Measurements from ENCODE around the gene GYPC.

Gene GYPC

DNA sequence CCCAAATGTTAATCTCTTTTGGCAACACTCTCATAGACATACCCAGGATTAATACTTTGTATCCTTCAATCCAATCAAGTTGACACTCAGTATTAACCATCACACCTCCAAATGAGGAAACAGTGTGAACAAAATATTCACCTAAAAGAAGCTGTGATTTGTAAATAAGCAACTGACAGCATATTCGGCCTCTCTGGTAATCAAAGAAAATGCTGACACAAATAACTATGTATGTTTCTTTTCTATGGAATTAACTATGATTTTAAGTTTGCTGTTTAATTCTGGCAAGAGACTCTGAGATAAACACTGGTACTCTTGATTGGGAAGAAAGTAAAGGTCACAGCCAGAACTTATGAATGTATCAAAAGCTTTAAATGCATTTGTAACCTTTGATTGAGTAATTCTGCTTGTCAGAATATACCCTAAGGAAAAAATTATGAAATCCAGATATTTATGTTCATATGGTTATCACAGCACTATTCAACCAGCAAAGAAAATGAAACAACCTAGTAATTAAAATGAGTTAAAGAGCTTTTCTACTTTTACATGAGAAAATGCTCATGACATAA is 3.6 kb upstream of the GYPC start:
- Histone ChIP-seq H3K36me3 (replicated peaks) (no peaks in the 10 kb centered on the region), H3K27ac (no peak overlapping the region), H3K4me3 (ENCODE audit: low read depth, low read length) (no peak overlapping the region), H3K27me3 (replicated peaks) (no peaks in the 10 kb centered on the region)
- no peak for DNase-seq
- TF ChIP-seq, protein P1, sequence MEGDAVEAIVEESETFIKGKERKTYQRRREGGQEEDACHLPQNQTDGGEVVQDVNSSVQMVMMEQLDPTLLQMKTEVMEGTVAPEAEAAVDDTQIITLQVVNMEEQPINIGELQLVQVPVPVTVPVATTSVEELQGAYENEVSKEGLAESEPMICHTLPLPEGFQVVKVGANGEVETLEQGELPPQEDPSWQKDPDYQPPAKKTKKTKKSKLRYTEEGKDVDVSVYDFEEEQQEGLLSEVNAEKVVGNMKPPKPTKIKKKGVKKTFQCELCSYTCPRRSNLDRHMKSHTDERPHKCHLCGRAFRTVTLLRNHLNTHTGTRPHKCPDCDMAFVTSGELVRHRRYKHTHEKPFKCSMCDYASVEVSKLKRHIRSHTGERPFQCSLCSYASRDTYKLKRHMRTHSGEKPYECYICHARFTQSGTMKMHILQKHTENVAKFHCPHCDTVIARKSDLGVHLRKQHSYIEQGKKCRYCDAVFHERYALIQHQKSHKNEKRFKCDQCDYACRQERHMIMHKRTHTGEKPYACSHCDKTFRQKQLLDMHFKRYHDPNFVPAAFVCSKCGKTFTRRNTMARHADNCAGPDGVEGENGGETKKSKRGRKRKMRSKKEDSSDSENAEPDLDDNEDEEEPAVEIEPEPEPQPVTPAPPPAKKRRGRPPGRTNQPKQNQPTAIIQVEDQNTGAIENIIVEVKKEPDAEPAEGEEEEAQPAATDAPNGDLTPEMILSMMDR (IDR thresholded peaks at IDR 0.05; ENCODE audit: low read depth, low read length, missing control alignments), result no peak
- in situ Hi-C loops (cut with HindIII; ENCODE audit: low pct_ligation_motif_present, low sequenced_read_pairs), result no loop called here

DNA sequence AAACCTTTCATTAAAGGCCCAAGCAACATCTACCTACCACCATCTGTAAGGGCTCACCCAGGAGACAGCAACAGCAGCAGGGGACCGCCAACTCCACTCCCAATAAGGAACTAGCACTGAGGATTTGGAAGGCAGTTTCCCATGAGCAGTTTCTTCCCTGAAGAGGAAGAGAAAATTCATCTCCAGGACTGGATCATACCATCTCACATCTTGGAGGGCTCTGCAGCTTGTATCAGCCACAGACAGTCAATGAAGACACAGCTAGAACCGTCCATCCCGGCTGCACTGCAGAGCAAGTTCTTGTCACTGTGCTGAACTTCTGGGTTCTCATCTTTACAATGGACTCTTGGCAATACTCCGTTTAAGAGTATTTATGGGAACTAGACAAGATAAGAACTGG is 2.8 kb upstream of the GYPC start:
- in situ Hi-C loops (cut with HindIII; ENCODE audit: low pct_ligation_motif_present, low sequenced_read_pairs), result no loop called here
- Histone ChIP-seq H3K4me3 (ENCODE audit: low read depth, low read length) (no peak overlapping the region), H3K27me3 (replicated peaks) (no peaks in the 10 kb centered on the region), H3K36me3 (replicated peaks) (no peaks in the 10 kb centered on the region), H3K27ac (no peak overlapping the region)
- DNase-seq, result no peak
- TF ChIP-seq, protein P1 (IDR thresholded peaks at IDR 0.05; ENCODE audit: low read depth, low read length, missing control alignments), result no peak

DNA sequence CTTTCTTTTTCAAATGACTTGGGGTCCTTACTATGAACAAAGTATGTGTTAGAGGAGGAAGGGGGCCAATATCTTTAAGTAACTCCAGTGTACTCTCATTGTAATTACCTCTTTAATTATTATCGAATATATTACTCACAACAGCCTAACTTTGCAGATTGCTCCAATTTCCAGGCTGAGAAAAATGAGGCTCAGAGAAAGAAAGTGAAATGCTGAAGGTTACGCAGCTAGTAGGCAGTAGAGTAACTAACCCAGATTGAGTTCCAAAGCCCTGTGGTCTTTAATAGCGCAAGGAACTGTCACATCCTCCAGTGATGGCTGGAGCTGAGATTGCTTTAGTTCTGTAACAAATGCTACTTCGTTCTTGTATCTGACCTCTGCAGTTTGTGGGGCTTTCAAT is 2.2 kb upstream of the GYPC start:
- Histone ChIP-seq H3K27me3 (replicated peaks) (no peaks in the 10 kb centered on the region), H3K4me3 (ENCODE audit: low read depth, low read length) (no peak overlapping the region), H3K27ac (no peak overlapping the region), H3K36me3 (replicated peaks) (no peaks in the 10 kb centered on the region)
- no peak for DNase-seq
- in situ Hi-C loops (cut with HindIII; ENCODE audit: low pct_ligation_motif_present, low sequenced_read_pairs), result no loop called here
- TF ChIP-seq, protein P1 (IDR thresholded peaks at IDR 0.05; ENCODE audit: low read depth, low read length, missing control alignments), result no peak

DNA sequence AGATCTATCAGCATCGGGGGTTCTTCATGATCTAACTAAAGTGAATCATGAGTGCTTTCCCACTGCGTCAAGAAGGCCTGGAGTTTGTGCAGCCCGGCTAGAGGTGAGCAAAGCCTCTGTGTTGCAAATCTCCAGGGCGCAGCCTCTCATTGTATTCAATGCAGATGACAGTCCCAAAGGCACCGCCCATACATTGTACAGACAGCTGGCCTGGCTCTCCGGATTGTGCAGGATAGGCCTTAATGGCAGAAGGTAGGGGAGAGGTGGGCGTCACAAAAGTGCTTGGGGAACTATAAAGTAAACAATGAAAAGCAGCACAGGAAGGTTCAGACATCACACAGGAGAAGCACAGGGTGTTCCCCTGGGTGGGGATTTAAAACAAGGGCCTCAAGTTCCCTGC is 907 bp upstream of the GYPC start:
- TF ChIP-seq, protein P1 (IDR thresholded peaks at IDR 0.05; ENCODE audit: low read depth, low read length, missing control alignments), result no peak
- in situ Hi-C loops (cut with HindIII; ENCODE audit: low pct_ligation_motif_present, low sequenced_read_pairs), result no loop called here
- Histone ChIP-seq H3K36me3 (replicated peaks) (no peaks in the 10 kb centered on the region), H3K27me3 (replicated peaks) (no peaks in the 10 kb centered on the region), H3K27ac (peak overlapping the region; percentile 90), H3K4me3 (ENCODE audit: low read depth, low read length) (no peak overlapping the region)
- no peak for DNase-seq

DNA sequence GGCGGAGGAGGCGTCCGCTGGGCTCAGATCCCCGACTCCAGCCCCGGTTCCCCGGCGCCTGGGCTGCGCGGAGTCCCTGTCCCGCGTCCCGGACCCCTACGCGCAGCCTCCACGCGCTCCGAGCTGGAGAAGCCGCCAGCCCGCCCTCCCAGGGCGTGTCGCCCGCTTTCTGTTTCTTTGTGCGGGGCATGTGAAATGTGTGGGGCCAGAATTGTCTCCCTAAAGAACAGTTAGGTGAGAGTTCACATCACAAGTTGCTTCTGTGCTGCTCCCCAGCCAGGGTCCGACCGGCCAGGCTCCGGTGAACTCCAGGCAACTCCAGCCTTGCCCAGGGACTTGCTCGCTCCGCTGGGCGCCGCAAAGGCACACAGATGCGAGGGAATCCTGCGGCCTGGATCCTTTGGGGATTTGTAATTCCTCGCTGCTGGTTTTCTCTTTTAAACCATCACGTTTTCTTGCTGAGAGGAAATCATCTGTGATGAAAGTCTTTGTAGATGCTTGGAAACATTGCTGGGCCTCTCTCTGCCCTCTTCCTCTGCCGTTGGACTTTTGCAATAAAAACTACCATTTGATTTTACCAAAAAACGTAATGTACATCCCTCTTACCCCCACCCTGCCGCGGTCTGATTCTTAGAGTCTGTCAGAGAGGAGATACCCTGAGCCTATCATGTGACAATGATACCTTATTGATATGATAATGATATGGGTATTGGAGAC is 631 bp downstream of the GYPC start:
- H3K4me3 ChIP-seq (ENCODE audit: low read depth, low read length), result peak overlapping the region; percentile 89
- no peaks in the 10 kb centered on the region for H3K27me3 ChIP-seq (replicated peaks)
- no peaks in the 10 kb centered on the region for H3K36me3 ChIP-seq (replicated peaks)
- TF ChIP-seq, protein P1 (IDR thresholded peaks at IDR 0.05; ENCODE audit: low read depth, low read length, missing control alignments), result no peak
- DNase-seq, result peak; percentile 28
- peak overlapping the region; percentile 90 for H3K27ac ChIP-seq
- in situ Hi-C loops (cut with HindIII; ENCODE audit: low pct_ligation_motif_present, low sequenced_read_pairs), result no loop called here

Measured in brain microvascular endothelial cell (primary cell).